ENCODE results near the gene SNRPB2.

SNRPB2 gene

DNA sequence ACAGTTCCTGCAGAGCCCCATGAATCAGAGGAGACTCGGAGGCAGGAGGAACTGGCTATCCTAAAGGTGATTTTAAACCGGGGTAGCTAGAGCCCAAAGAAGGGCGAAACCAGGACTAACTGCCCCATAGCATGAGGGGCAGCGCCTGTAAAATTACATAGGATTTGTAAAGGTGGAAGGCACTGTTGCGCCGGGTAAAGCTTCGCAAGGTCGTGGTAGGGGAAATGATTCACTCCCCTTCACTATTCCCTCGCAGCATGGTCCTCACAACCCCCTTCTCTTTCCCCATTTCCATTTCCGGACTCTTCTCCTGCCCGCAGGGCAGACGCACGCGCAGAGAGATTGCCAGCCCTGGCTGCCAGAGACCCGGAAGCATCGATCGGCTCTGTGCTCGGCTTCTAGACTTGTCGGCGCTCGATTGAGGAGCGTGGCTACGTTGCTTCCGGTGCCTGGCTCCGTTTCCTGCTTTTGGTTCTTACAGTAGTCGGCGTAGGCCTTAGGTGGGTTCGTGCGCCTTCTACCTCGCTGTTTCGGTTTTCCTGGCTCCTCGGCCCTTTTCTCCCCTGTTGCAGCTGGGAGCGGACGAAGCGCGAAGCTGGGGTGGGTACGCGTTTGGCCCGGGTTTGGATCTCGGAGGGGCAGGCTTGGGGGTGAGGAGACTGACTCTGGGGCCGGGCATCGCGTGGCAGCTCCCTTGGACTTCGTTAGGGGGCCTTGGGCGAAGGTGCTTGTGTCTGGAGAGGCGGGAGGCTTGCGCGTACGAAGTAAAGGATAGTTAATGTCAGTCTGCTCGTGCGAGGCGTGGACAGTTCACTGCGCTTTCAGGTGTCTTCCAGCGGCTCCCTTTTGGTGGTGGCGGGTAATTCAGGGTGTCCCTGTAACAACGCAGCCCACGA lies at the start of gene SNRPB2:
Gene SNRPB2 (plus strand): TSS at position 462 of the 896 bp plus-strand sequence. CDS start 1,677 bp downstream, outside the sequence.
- DNase-seq = peak; percentile 94

- no peak for DNase-seq
These were observed 45.4 kb upstream of the SNRPB2 start for GRCh38 chr20:16684416-16684815.

DNA sequence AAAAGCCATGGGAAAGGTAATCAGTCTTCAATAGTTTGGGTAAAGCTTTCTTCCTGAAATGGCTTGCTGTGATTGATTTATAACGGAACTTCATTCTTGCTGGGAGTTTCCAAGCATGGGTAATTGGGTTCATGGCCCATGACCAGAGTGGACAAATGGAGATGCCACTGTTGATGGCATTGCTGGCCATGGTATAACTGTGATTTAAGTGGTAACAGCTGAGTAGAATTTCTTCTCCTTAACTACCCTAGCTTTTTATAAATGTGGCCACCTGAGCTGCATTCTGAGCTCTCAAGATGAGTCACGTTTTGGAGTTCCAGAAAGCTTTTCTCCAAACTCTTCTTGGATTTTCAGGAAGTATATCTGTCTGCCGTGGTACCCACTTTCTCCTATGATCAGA lies 39.9 kb upstream of the SNRPB2 start:
- DNase-seq = no peak

DNA sequence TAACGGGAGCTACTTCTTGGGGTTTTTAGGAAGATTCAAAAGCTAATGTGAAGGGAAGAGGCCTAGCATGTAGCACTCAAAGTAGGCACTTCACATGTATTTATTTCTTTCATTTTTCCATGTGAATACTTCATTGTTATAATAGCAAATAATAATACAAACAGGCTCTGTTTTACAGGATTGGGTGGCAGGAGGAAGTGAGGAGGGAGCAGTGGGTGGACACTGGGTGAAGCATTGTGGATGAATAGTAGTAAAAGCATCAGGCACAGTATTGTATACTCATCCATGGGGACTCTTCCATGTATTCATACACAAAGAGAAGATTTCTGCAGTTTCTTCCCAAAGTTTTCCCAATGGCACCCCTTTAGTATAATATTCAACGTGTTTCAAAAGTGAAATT lies 38.4 kb upstream of the SNRPB2 start:
- DNase-seq = no peak

DNA sequence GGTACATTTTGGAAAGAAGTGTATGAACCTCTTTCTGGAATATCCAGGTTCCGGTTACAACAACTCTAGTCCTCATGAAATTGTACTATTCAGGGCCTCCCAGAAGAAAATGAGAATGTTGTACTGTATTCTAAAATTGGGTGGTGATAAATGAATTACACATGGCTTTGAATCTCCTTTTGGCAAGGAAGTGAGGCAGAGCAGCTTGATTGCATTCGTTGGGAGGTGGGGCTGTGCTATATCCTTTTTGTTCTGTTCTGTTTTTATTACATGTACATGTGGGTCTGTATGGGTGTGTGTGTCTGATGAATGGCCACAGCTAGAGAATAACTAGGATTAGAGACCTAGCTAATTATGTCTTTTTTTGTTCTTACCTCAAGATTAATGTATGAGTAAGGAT lies 37.8 kb upstream of the SNRPB2 start:
- no peak for DNase-seq

GRCh38 chr20:16692442-16692841 lies 37.4 kb upstream of the SNRPB2 start:
- DNase-seq = peak; percentile 41

- no peak for DNase-seq
These were observed 36.5 kb upstream of the SNRPB2 start for GRCh38 chr20:16693278-16693677.

DNA sequence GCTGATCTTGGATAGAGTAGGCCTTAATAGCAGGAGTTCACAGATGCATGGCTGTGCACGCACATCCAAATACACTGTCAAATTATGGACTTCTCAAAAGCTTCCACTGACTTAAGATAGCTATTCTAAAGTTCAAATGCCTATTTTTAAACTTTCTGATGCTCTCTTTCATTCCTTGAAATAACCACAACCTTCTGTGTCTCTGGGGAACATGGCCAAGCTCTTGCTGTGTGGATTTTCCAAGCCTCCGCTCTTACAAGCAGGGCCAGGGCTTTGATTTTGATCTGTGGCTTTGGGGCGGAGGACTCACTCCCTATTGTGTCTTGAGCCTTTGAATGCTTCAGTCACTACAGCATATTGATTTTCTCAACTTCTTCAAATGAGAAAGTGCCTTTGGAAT lies 35.7 kb upstream of the SNRPB2 start:
- no peak for DNase-seq

DNA sequence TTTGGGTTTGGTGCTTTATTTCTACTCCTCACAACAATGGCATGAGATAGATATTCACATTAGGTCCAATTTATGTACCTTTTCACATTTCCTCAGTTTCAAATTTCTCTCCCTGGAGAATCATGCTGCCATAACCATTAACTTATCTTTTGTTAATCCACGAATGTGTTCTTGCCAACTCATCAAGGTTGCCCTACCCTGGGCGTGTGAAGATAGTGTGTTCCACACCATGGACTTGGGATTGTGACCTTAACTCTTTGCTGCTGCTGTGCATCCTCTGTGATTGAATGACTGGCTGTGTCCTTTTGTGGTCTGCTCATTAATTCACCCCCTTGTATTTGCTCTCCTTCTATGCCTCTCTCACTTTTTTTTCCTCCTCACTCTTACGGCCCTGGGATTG lies 34.2 kb upstream of the SNRPB2 start:
- DNase-seq = no peak

- no peak for DNase-seq
These were observed 30.5 kb upstream of the SNRPB2 start for GRCh38 chr20:16699293-16699692.

DNA sequence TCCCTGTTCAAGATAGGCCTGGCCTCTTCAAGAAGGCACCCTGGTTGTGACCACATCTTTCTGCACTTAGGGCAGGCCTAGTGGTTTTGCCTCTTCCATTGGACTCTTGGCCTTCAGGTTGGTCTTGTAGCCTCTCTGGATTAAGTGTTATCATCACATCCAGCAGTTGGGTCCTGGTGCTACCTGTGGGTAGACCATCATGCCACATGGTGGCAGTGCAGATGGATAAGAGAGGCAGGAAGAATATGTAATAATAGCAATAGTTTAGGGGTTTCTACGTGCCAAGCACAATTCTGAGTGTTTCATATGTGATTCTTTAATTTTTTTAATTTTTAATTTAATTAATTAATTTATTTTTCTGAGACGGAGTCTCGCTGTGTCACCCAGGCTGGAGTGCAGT lies 28.5 kb upstream of the SNRPB2 start:
- DNase-seq = peak; percentile 21

- DNase-seq = no peak
These were observed 26.3 kb upstream of the SNRPB2 start for GRCh38 chr20:16703570-16703969.

DNA sequence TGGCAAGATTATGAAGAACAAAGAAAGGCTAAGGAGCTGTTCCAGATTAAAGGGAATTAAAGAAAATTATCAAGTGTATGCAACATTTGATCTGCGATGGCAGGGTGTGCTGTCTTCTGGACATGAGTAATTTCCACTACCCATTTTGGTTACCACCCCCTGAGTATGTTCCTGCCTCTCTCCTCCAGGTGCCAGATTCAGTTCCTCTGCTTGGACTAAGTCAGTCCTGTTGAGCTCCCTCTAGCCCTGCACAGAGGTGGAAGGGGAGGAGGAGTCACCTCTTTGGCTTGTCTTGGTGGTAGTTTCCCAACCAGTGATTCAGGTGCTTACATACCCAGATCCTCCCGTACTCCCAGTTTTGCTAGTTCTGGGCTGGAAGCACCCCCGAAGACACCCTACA lies 22.2 kb upstream of the SNRPB2 start:
- no peak for DNase-seq

DNA sequence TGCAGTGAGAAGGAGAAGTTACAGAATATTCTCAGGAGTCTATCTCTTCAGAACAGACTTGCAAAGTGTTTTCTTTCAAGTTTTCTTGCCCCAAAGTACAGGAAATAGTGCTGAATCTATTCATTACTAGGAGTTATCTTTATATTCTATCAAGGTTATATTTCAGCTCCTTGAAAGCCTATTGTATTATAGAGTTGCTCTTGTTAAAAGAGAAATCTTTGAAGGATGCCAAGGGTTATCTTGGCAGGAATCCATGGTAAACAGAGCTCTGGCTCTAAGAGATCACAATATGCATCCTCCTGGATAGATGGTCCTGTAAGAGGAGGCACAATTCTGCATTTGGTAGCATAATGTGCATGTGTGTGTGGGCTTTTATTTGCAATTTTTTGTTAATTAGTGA lies 21.2 kb upstream of the SNRPB2 start:
- DNase-seq = no peak

GRCh38 chr20:16709017-16709416 lies 20.8 kb upstream of the SNRPB2 start:
- no peak for DNase-seq

DNA sequence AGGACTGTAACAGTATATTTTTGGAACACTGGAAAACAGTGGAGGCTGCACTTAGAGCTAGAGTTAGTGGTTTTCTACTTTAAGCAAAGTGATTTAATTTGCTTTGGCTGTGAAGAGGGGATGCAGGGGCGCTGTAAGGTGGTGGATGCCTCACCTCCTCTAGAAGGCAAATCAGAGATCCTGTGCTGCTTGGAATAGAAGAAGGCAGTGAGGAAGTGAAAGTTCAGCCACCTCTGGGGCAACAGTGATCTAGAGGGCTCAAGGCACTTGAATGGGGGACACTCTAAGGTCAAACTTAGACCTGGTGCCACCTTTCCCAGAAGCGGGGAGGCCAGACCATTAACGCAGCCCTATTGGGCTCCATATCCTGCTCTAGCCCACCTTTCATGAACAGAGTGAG lies 19.0 kb upstream of the SNRPB2 start:
- no peak for DNase-seq

- no peak for DNase-seq
These were observed 18.1 kb upstream of the SNRPB2 start for GRCh38 chr20:16711661-16712258.

GRCh38 chr20:16712511-16712947 lies 17.3 kb upstream of the SNRPB2 start:
- peak; percentile 49 for DNase-seq

- no peak for DNase-seq
These were observed 16.8 kb upstream of the SNRPB2 start for GRCh38 chr20:16713066-16713465.

DNA sequence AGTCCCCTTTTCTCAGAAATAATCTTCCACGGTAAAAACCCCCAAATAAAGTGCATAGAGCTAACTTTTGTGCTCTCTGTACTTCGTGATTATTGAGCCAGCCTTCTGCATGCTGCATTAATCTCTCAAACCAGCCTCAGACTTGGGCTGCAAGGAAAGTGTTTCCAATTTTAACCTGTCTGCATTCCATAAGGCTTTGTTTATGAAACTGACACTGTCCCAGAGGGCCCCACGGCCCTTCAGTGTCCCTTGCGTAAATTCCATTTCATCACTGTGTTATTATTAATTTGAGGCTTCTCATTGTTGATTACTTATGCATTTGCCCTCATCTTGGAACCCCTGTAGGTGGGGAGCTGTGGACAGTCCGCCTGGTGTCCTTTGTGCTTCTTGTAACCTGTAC lies 15.6 kb upstream of the SNRPB2 start:
- DNase-seq = no peak

GRCh38 chr20:16714751-16715150 lies 15.1 kb upstream of the SNRPB2 start:
- no peak for DNase-seq

GRCh38 chr20:16719421-16719820 lies 10.4 kb upstream of the SNRPB2 start:
- no peak for DNase-seq

GRCh38 chr20:16729080-16729479 lies 746 bp upstream of the SNRPB2 start:
- no peak for DNase-seq

DNA sequence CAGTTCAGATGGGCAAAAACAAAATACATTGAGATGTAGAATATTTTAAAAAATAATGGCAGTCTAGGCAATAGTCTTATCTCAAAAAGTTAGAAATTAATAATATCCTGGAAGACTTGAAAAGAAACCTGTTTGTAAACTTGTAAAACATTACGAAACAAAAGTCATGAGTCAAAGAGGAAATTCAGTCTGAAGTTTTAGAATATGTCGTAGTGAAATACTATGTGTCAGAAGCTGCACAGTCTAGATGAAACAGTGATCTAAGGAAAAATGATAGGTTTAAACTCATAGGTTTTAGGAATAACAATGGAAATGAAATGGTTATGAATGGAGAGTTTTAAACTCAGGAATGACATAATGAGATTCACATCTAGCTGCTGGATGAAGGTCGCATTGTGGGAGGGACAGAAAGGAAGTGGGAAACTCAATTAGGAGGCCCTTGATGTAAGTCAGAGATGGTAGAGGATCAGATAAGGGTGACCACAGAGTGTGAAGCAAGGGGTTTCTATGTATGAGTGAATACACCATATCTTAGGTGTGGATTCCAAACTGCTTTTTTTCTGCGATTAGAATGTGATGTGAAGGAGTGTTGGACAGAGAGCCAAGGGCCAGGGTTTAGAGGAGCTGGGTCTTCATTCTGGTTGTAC lies 2.8 kb downstream of the SNRPB2 start:
- no peak for DNase-seq
